UCSD-AML1 (cell line): Measurements from ENCODE around the gene SIRT5.

Experiments used
- DNase-seq: peaks from one replicate; lab custom pipeline; 2025; ENCODE audit not compliant: unreplicated experiment; lab: John Stamatoyannopoulos, UW

Gene SIRT5

GRCh38 chr6:13574571-13575376 is at the start of gene SIRT5:
SIRT5 (plus strand) TSS chr6:13574601; CDS start chr6:13584111, 9,510 bp downstream.
- DNase-seq: peak; percentile 78

- no peak for DNase-seq
Observed at GRCh38 chr6:13524801-13525508, 49.4 kb upstream of the SIRT5 start.

GRCh38 chr6:13526357-13526726 is 48.1 kb upstream of the SIRT5 start:
- DNase-seq: no peak

GRCh38 chr6:13526727-13527670 is 47.4 kb upstream of the SIRT5 start:
- DNase-seq: peak; percentile 70

- no peak for DNase-seq
Observed at GRCh38 chr6:13527671-13528056, 46.7 kb upstream of the SIRT5 start.

- DNase-seq: no peak
Observed at GRCh38 chr6:13528232-13528631, 46.2 kb upstream of the SIRT5 start.

- DNase-seq: no peak
Observed at GRCh38 chr6:13528777-13529343, 45.5 kb upstream of the SIRT5 start.

- DNase-seq: no peak
Observed at GRCh38 chr6:13531956-13532355, 42.4 kb upstream of the SIRT5 start.

- DNase-seq: no peak
Observed at GRCh38 chr6:13534536-13534935, 39.9 kb upstream of the SIRT5 start.

GRCh38 chr6:13535306-13535705 is 39.1 kb upstream of the SIRT5 start:
- no peak for DNase-seq

GRCh38 chr6:13536796-13537526 is 37.4 kb upstream of the SIRT5 start:
- DNase-seq: no peak

- DNase-seq: no peak
Observed at GRCh38 chr6:13537527-13537897, 36.9 kb upstream of the SIRT5 start.

- no peak for DNase-seq
Observed at GRCh38 chr6:13538084-13538483, 36.3 kb upstream of the SIRT5 start.

GRCh38 chr6:13538600-13538999 is 35.8 kb upstream of the SIRT5 start:
- no peak for DNase-seq

GRCh38 chr6:13539572-13539971 is 34.8 kb upstream of the SIRT5 start:
- no peak for DNase-seq

GRCh38 chr6:13541496-13541895 is 32.9 kb upstream of the SIRT5 start:
- DNase-seq: no peak

- no peak for DNase-seq
Observed at GRCh38 chr6:13544454-13545186, 29.8 kb upstream of the SIRT5 start.

- no peak for DNase-seq
Observed at GRCh38 chr6:13545885-13546284, 28.5 kb upstream of the SIRT5 start.

- DNase-seq: no peak
Observed at GRCh38 chr6:13548500-13549210, 25.7 kb upstream of the SIRT5 start.
